Fibroblast of lung (primary cell): Measurements from ENCODE around the gene TP63. TPM values are rescaled to one million over a fixed set of nuclear protein-coding genes. Genes with fewer than 3 reads are reported as not detected.

Experiments
- DNase-seq, 2 donors: peaks; one replicate each; pipeline versions ENCODE4 v3.0.0 to v3.0.0-alpha.2; 2010; ENCODE audit warnings: low read depth in 2 of 2
- H2AFZ ChIP-seq: 2 replicates; pipeline ENCODE4 v1.5.1; 2012; ENCODE audit warnings: low read length, control low read depth, inconsistent platforms
- H3K27ac ChIP-seq: 2 replicates; pipeline ENCODE4 v1.5.1; 2011; ENCODE audit warnings: low read length, control low read depth; ENCODE audit not compliant: insufficient read depth
- H3K27me3 ChIP-seq: 2 replicates; pipeline ENCODE4 v1.5.1; 2011; ENCODE audit warnings: mild to moderate bottlenecking, low read length; ENCODE audit not compliant: control insufficient read depth, insufficient read depth
- H3K36me3 ChIP-seq: 2 replicates; pipeline ENCODE4 v1.5.1; 2011; ENCODE audit warnings: low read length; ENCODE audit not compliant: control insufficient read depth, insufficient read depth
- H3K4me1 ChIP-seq: 2 replicates; pipeline ENCODE4 v1.5.1; 2011; ENCODE audit warnings: low read length; ENCODE audit not compliant: control insufficient read depth, insufficient read depth; ENCODE audit errors: extremely low read depth
- H3K4me2 ChIP-seq: 2 replicates; pipeline ENCODE4 v1.5.1; 2011; ENCODE audit warnings: low read length, control low read depth; ENCODE audit not compliant: insufficient read depth; ENCODE audit errors: extremely low read depth
- H3K4me3 ChIP-seq, 4 experiments: fragments of 200-600 bp in 1 of 4; sonication (generic) in 1 of 4; replicated peaks in 1 of 4; 2 replicates each; pipeline ENCODE4 v1.5.1; 2011 to 2016; ENCODE audit warnings: low read length in 4 of 4, low read depth in 3 of 4, mild to moderate bottlenecking in 3 of 4, control low read depth in 2 of 4, inconsistent platforms in 1 of 4, mixed read lengths in 1 of 4; ENCODE audit not compliant: insufficient read depth in 1 of 4; ENCODE audit errors: control extremely low read depth in 1 of 4
- H3K79me2 ChIP-seq: 2 replicates; pipeline ENCODE4 v1.5.1; 2012; ENCODE audit warnings: mild to moderate bottlenecking, low read length, inconsistent platforms; ENCODE audit not compliant: control insufficient read depth, insufficient read depth
- H3K9ac ChIP-seq: 2 replicates; pipeline ENCODE4 v1.5.1; 2011; ENCODE audit warnings: mild to moderate bottlenecking, low read length, control low read depth; ENCODE audit not compliant: insufficient read depth
- H3K9me3 ChIP-seq: 2 replicates; pipeline ENCODE4 v1.5.1; 2012; ENCODE audit warnings: low read depth, low read length; ENCODE audit not compliant: control insufficient read depth, insufficient read depth
- H4K20me1 ChIP-seq: 2 replicates; pipeline ENCODE4 v1.5.1; 2011; ENCODE audit warnings: low read length; ENCODE audit not compliant: control insufficient read depth, insufficient read depth; ENCODE audit errors: extremely low read depth
- EZH2 ChIP-seq: IDR thresholded peaks from 2 replicates; pipeline ENCODE4 v1.5.1; 2012; ENCODE audit warnings: low read length, control low read depth, mild to moderate bottlenecking; ENCODE audit errors: missing control alignments
- polyA plus RNA-seq, 2 donors: library from polyadenylated mRNA; depleted of rRNA in 1 of 2; stranded (reverse) in 1 of 2; unstranded in 1 of 2; fragments of >200 nt; gene quantifications; 2 replicates each; pipeline ENCODE4 v1.2.1, GENCODE V29; 2011 to 2012; ENCODE audit warnings: missing spikeins in 1 of 2
- total RNA-seq: library from RNA; depleted of rRNA; stranded (reverse); fragments of >200 nt; gene quantifications from 2 replicates; pipeline ENCODE4 v1.2.1, GENCODE V29; 2014
- TF ChIP-seq, protein P1 (sequence below), 2 donors: IDR thresholded peaks in 1 of 2; conservative IDR thresholded peaks in 1 of 2; 1 replicate in 1 of 2; 2 replicates in 1 of 2; pipeline ENCODE4 v1.5.1; 2011 to 2012; ENCODE audit warnings: low read length in 2 of 2, control low read depth in 1 of 2, inconsistent platforms in 1 of 2, low read depth in 1 of 2, mild to moderate bottlenecking in 1 of 2

TP63 gene
- total and polyA plus RNA-seq, 2 donors (not counting 1 experiment from before 2014, with no cell fraction given), result 0.06 TPM; not detected in 1

DNA sequence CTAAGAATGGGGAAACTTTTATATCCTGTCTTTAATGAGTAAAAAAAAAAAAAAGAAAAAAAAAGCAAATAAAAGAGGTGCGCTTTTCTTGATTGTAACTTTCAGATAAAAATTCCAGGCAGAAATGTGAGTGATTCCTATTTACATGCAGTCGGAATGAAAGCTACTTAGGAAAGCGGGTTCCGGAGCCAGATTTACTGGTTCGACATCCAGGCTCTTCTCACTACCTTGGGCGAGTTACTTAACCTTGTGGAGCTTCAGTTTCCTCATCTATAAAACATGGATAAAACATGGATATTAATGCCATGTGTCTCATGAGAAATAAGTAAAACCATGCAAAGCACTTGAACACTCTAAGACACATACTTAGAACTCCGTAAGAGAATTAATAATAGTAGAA lies 169.2 kb downstream of the TP63 start:
- Histone ChIP-seq H4K20me1 (no peaks in the 10 kb centered on the region), H3K9me3 (no peaks in the 10 kb centered on the region), H3K4me1 (no peaks in the 10 kb centered on the region), H3K36me3 (no peaks in the 10 kb centered on the region), H3K4me3 (no peak overlapping the region), H3K79me2 (no peaks in the 10 kb centered on the region), H2AFZ (no peak overlapping the region), H3K9ac (no peak overlapping the region), H3K4me2 (no peak overlapping the region), H3K27ac (no peak overlapping the region), H3K27me3 (no peaks in the 10 kb centered on the region)
- TF ChIP-seq, protein P1, sequence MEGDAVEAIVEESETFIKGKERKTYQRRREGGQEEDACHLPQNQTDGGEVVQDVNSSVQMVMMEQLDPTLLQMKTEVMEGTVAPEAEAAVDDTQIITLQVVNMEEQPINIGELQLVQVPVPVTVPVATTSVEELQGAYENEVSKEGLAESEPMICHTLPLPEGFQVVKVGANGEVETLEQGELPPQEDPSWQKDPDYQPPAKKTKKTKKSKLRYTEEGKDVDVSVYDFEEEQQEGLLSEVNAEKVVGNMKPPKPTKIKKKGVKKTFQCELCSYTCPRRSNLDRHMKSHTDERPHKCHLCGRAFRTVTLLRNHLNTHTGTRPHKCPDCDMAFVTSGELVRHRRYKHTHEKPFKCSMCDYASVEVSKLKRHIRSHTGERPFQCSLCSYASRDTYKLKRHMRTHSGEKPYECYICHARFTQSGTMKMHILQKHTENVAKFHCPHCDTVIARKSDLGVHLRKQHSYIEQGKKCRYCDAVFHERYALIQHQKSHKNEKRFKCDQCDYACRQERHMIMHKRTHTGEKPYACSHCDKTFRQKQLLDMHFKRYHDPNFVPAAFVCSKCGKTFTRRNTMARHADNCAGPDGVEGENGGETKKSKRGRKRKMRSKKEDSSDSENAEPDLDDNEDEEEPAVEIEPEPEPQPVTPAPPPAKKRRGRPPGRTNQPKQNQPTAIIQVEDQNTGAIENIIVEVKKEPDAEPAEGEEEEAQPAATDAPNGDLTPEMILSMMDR (conservative IDR thresholded peaks at IDR 0.05 in 1 of 2, IDR thresholded peaks at IDR 0.05 in 1 of 2; ENCODE audit: low read depth in 1 of 2, low read length in 2 of 2), result no peak
- no peak for TF ChIP-seq EZH2
- no peak for DNase-seq

DNA sequence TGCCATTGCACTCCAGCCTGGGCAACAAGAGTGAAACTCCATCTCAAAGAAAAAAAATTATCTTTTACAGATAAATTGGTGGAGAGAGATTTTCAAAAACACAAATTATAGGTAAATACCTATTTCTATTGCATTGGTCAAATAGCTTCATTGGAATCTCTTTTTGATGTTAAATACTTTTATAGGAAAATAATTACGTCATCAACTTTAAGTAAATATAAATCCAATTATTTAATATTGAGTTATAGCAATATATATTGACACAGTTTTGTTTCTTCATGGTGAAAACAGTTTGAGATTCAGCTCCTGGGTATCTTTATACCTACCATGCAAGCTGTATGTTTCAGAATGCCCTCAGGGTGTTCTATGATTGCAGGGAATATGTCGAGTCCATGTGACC lies 172.1 kb downstream of the TP63 start:
- H4K20me1 ChIP-seq, result no peaks in the 10 kb centered on the region
- H3K4me1 ChIP-seq, result no peaks in the 10 kb centered on the region
- H3K36me3 ChIP-seq, result no peaks in the 10 kb centered on the region
- no peak for DNase-seq
- no peak overlapping the region for H3K27ac ChIP-seq
- no peak overlapping the region for H2AFZ ChIP-seq
- no peaks in the 10 kb centered on the region for H3K79me2 ChIP-seq
- H3K4me2 ChIP-seq, result no peak overlapping the region
- H3K9ac ChIP-seq, result no peak overlapping the region
- TF ChIP-seq, protein P1 (conservative IDR thresholded peaks at IDR 0.05 in 1 of 2, IDR thresholded peaks at IDR 0.05 in 1 of 2; ENCODE audit: low read depth in 1 of 2, low read length in 2 of 2), result no peak
- no peak for TF ChIP-seq EZH2
- H3K4me3 ChIP-seq, result no peak overlapping the region
- no peaks in the 10 kb centered on the region for H3K9me3 ChIP-seq
- no peaks in the 10 kb centered on the region for H3K27me3 ChIP-seq

DNA sequence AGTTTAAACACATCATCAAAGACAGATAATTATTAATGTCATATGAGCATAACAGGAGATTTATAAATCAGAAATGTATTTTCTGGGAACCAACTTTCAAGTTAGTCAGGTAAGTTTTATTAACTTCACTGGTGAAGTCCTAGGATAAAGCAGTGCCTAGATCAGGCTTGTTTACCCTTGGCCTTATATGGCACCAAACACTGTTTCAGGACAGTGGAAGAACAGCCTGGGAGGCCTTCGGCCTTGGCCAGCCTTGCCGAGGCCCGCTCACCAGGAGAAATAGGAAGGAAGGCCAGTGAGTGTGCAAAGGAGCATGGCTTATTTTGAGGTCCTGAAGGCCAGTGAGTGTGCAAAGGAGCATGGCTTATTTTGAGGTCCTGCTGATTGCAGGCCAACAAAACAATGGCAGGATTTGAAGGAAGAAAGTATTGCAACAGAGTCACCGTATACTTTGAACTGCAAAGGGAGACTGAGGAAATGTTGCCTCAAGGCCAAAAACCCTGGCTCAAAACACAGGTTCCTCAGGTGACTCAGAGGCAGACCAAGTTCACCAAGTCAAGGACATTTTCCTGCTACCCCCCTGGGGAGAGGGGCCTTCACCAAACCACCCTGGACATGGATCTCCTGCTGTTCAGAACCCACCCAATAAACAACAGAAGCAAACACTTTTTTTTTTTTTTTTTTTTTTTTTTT lies 174.3 kb downstream of the TP63 start:
- Histone ChIP-seq H3K4me2 (no peak overlapping the region), H3K27me3 (no peaks in the 10 kb centered on the region), H4K20me1 (no peaks in the 10 kb centered on the region), H2AFZ (no peak overlapping the region), H3K27ac (no peak overlapping the region), H3K79me2 (no peaks in the 10 kb centered on the region), H3K36me3 (no peaks in the 10 kb centered on the region), H3K9ac (no peak overlapping the region), H3K9me3 (no peaks in the 10 kb centered on the region), H3K4me1 (no peaks in the 10 kb centered on the region), H3K4me3 (no peak overlapping the region)
- TF ChIP-seq EZH2, result no peak
- TF ChIP-seq, protein P1 (conservative IDR thresholded peaks at IDR 0.05 in 1 of 2, IDR thresholded peaks at IDR 0.05 in 1 of 2; ENCODE audit: low read depth in 1 of 2, low read length in 2 of 2), result no peak
- DNase-seq, result no peak
